PC-3 (cell line): Measurements from ENCODE around the gene VWA3B. TPM values are rescaled to one million over a fixed set of nuclear protein-coding genes. Genes with fewer than 3 reads are reported as not detected.

Source experiments
- ATAC-seq: fragments of 200-7000 bp; cut with Tn5 transposase; 2 replicates; pipeline ENCODE4 v1.9.1; 2020; ENCODE audit warnings: mild to moderate bottlenecking, moderate library complexity
- BruUV-seq: library from RNA; stranded (reverse); fragments of 400-500 nt; replicated peaks from 2 replicates; lab custom pipeline; 2021; lab: Mats Ljungman, UMichigan
- CTCF ChIA-PET: fragments of 300-600 bp; sonication (Branson Sonifier 250); formaldehyde crosslinking; loops from one replicate; lab custom pipeline; 2022; ENCODE audit warnings: antibody characterized with exemption; lab: Charles Lee
- POLR2A ChIA-PET: fragments of 300-600 bp; sonication (Branson Sonifier 250); formaldehyde crosslinking; loops from one replicate; lab custom pipeline; 2022; ENCODE audit warnings: antibody characterized with exemption; ENCODE audit not compliant: unreplicated experiment; lab: Charles Lee
- DNase-seq: peaks from one replicate; pipeline ENCODE4 v3.0.0-alpha.2; 2015
- H2AFZ ChIP-seq: fragments of 300-600 bp; sonication (generic); 2 replicates; pipeline ENCODE4 v1.6.0; 2016; ENCODE audit warnings: antibody characterized with exemption, low read length
- H3F3A ChIP-seq: fragments of 300-600 bp; sonication (generic); one replicate; pipeline ENCODE4 v1.6.0; 2017; ENCODE audit warnings: antibody characterized with exemption, low read length, control low read depth, mild to moderate bottlenecking; ENCODE audit not compliant: unreplicated experiment
- H3K27ac ChIP-seq: fragments of 300-600 bp; sonication (generic); 2 replicates; pipeline ENCODE4 v1.5.1; 2016; ENCODE audit warnings: mild to moderate bottlenecking, low read length
- H3K27me3 ChIP-seq: fragments of 300-600 bp; sonication (generic); 2 replicates; pipeline ENCODE4 v1.6.1; 2016; ENCODE audit warnings: low read length, mixed read lengths
- H3K36me3 ChIP-seq: fragments of 300-600 bp; sonication (generic); 2 replicates; pipeline ENCODE4 v1.6.1; 2016; ENCODE audit warnings: low read depth, mixed run types, low read length, mixed read lengths
- H3K4me1 ChIP-seq: fragments of 300-600 bp; sonication (generic); 2 replicates; pipeline ENCODE4 v1.5.1; 2016; ENCODE audit warnings: low read length; ENCODE audit not compliant: insufficient read depth
- H3K4me2 ChIP-seq: fragments of 300-600 bp; sonication (generic); 2 replicates; pipeline ENCODE4 v1.6.0; 2016; ENCODE audit warnings: low read length
- H3K4me3 ChIP-seq: fragments of 300-600 bp; sonication (generic); 2 replicates; pipeline ENCODE4 v1.5.1; 2016; ENCODE audit warnings: mild to moderate bottlenecking, low read length, mixed read lengths
- H3K79me2 ChIP-seq: fragments of 300-600 bp; sonication (generic); 2 replicates; pipeline ENCODE4 v1.6.1; 2017; ENCODE audit warnings: low read length, mixed read lengths
- H3K9ac ChIP-seq: fragments of 300-600 bp; sonication (generic); 2 replicates; pipeline ENCODE4 v1.6.0; 2016; ENCODE audit warnings: mild to moderate bottlenecking, low read length
- H3K9me2 ChIP-seq: fragments of 300-600 bp; sonication (generic); replicated peaks from 2 replicates; pipeline ENCODE4 v1.6.1; 2016; ENCODE audit warnings: mixed run types, low read length, mixed read lengths
- H3K9me3 ChIP-seq: fragments of 300-600 bp; sonication (generic); 2 replicates; pipeline ENCODE4 v1.6.1; 2016; ENCODE audit warnings: low read length, mixed read lengths
- H4K20me1 ChIP-seq: fragments of 300-600 bp; sonication (generic); 2 replicates; pipeline ENCODE4 v1.6.1; 2016; ENCODE audit warnings: low read length, mixed read lengths
- EZH2 ChIP-seq: fragments of 300-600 bp; sonication (generic); IDR thresholded peaks from one replicate; pipeline ENCODE4 v1.6.1; 2017; ENCODE audit warnings: antibody characterized with exemption, mild to moderate bottlenecking, low read length; ENCODE audit not compliant: unreplicated experiment
- EZH2phosphoT487 ChIP-seq: fragments of 300-600 bp; sonication (generic); IDR thresholded peaks from 2 replicates; pipeline ENCODE4 v1.6.1; 2018; ENCODE audit warnings: mild to moderate bottlenecking, antibody characterized with exemption, low read length, borderline replicate concordance
- intact Hi-C: fragments of 100-400 bp; cut with micrococcal nuclease; formaldehyde crosslinking; loops from 2 replicates; pipeline ENCODE4 v1.9.0; 2023
- total RNA-seq: library from RNA; depleted of rRNA; stranded (reverse); fragments of >200 nt; gene quantifications from 2 replicates; pipeline ENCODE4 v1.2.3, GENCODE V29; 2014
- TF ChIP-seq, protein P1 (sequence below): fragments of 300-600 bp; sonication (generic); conservative IDR thresholded peaks from 2 replicates; pipeline ENCODE4 v1.5.1; 2017; ENCODE audit warnings: antibody characterized with exemption, low read depth, mild to moderate bottlenecking, low read length

The VWA3B gene
- total RNA-seq, 1 experiment from 2014 or later, result not detected

GRCh38 chr2:98327776-98328175 lies 240.8 kb downstream of the VWA3B start:
- peaks cover 7% of the 10 kb centered on the region; the same call in 1 of the 2 replicates for H3K9me3 ChIP-seq
- intact Hi-C loops, result no loop called here
- DNase-seq (no peak), ATAC-seq (no peak)
- no peaks in the 10 kb centered on the region for H3F3A ChIP-seq
- no peaks in the 10 kb centered on the region for H3K36me3 ChIP-seq
- H3K4me1 ChIP-seq, result no peaks in the 10 kb centered on the region
- no peaks in the 10 kb centered on the region for H3K79me2 ChIP-seq
- no peak overlapping the region for H3K4me3 ChIP-seq
- CTCF ChIA-PET, result no interaction called here
- H4K20me1 ChIP-seq, result no peaks in the 10 kb centered on the region
- no TSS peak for BruUV-seq
- no peak overlapping the region for H2AFZ ChIP-seq
- TF ChIP-seq EZH2phosphoT487 (no peak), EZH2 (no peak)
- TF ChIP-seq, protein P1, sequence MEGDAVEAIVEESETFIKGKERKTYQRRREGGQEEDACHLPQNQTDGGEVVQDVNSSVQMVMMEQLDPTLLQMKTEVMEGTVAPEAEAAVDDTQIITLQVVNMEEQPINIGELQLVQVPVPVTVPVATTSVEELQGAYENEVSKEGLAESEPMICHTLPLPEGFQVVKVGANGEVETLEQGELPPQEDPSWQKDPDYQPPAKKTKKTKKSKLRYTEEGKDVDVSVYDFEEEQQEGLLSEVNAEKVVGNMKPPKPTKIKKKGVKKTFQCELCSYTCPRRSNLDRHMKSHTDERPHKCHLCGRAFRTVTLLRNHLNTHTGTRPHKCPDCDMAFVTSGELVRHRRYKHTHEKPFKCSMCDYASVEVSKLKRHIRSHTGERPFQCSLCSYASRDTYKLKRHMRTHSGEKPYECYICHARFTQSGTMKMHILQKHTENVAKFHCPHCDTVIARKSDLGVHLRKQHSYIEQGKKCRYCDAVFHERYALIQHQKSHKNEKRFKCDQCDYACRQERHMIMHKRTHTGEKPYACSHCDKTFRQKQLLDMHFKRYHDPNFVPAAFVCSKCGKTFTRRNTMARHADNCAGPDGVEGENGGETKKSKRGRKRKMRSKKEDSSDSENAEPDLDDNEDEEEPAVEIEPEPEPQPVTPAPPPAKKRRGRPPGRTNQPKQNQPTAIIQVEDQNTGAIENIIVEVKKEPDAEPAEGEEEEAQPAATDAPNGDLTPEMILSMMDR, result no peak
- no peak overlapping the region for H3K4me2 ChIP-seq
- no peak overlapping the region for H3K27ac ChIP-seq
- H3K27me3 ChIP-seq, result no peaks in the 10 kb centered on the region
- H3K9me2 ChIP-seq, result no peaks in the 10 kb centered on the region
- POLR2A ChIA-PET, result no interaction called here
- H3K9ac ChIP-seq, result no peak overlapping the region

- CTCF ChIA-PET, result no interaction called here
- no peaks in the 10 kb centered on the region for H3K79me2 ChIP-seq
- no peaks in the 10 kb centered on the region for H4K20me1 ChIP-seq
- TF ChIP-seq EZH2phosphoT487 (no peak), EZH2 (no peak)
- TF ChIP-seq, protein P1, result no peak
- POLR2A ChIA-PET, result no interaction called here
- H3K9ac ChIP-seq, result no peak overlapping the region
- H3K4me1 ChIP-seq, result peaks cover 10% of the 10 kb centered on the region
- intact Hi-C loops, result no loop called here
- ATAC-seq (no peak), DNase-seq (no peak)
- H3K4me3 ChIP-seq, result no peak overlapping the region
- H3F3A ChIP-seq, result no peaks in the 10 kb centered on the region
- no peaks in the 10 kb centered on the region for H3K27me3 ChIP-seq
- H3K27ac ChIP-seq, result no peak overlapping the region
- no peak overlapping the region for H3K4me2 ChIP-seq
- H3K9me3 ChIP-seq, result no peaks in the 10 kb centered on the region
- H3K36me3 ChIP-seq, result no peaks in the 10 kb centered on the region
- H2AFZ ChIP-seq, result no peak overlapping the region
- BruUV-seq, result no TSS peak
- H3K9me2 ChIP-seq, result no peaks in the 10 kb centered on the region
Measured at GRCh38 chr2:98329549-98329948, 242.6 kb downstream of the VWA3B start.

- no peak overlapping the region for H3K4me2 ChIP-seq
- no peaks in the 10 kb centered on the region for H3K9me2 ChIP-seq
- H3K79me2 ChIP-seq, result no peaks in the 10 kb centered on the region
- ChIA-PET POLR2A (no interaction called here), CTCF (no interaction called here)
- no TSS peak for BruUV-seq
- no peaks in the 10 kb centered on the region for H4K20me1 ChIP-seq
- H3K4me1 ChIP-seq, result peaks cover 18% of the 10 kb centered on the region
- DNase-seq, result no peak
- H2AFZ ChIP-seq, result no peak overlapping the region
- TF ChIP-seq, protein P1, result no peak
- no peak for TF ChIP-seq EZH2phosphoT487
- no peaks in the 10 kb centered on the region for H3K36me3 ChIP-seq
- H3K27me3 ChIP-seq, result no peaks in the 10 kb centered on the region
- no peak overlapping the region for H3K9ac ChIP-seq
- intact Hi-C loops, result no loop called here
- no peaks in the 10 kb centered on the region for H3K9me3 ChIP-seq
- no peak overlapping the region for H3K27ac ChIP-seq
- ATAC-seq, result no peak
- H3F3A ChIP-seq, result no peaks in the 10 kb centered on the region
- no peak overlapping the region for H3K4me3 ChIP-seq
Measured at GRCh38 chr2:98332989-98333388, 246.0 kb downstream of the VWA3B start.
